GM21786 (cell line): Measurements from ENCODE around the gene ARF3.
A peak's percentile ranks its signal among the peaks of the same experiment; 100 is the strongest.
"Not testable (repeated sequence)": the region's sequence is repeated elsewhere in the genome, so short reads cannot be mapped to it uniquely, and the experiment has no call there.

ENCODE experiments used
- ATAC-seq: cut with Tn5 transposase; IDR thresholded peaks from one replicate; pipeline ENCODE4 v1.9.1; 2021; ENCODE audit not compliant: unreplicated experiment

The ARF3 gene

DNA sequence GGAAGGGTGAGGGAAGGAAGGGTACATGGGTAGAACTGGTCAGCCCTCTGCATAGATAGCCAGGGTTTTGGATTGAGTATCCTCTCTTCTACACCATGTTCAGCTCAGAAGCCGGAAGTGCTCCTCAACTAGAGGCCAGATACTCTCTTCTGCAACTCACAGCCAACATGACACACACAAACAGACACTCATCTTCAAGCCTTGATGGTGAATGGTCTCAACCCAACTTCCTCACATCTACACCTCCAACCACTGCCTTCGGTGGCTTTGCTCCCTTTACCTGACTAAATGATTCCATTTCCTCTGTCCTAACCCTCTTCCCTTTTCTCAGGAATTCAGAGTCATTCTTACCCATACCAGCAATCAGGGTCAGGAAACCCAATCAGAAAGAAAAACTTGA, 24.4 kb downstream of the ARF3 start:
- ATAC-seq: no peak

DNA sequence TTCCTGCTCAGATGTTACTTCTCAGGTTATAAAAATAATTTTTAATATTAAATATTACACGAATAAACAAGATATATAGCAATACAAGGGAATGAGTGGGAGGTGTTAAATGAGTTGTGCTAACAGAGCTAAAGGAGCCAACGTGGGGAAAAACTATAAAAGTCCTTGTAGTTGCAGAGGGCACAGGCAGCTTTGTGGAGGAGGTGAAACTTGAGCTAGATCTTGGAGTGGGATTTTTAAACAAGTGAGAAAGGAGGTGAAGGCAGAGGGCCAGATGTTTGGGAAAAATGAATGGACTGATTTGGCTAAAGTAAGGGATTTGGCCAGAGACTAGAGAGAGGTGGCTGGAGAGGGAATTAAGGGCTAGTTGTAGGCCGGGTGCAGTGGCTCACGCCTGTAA, 26.8 kb downstream of the ARF3 start:
- no peak for ATAC-seq

DNA sequence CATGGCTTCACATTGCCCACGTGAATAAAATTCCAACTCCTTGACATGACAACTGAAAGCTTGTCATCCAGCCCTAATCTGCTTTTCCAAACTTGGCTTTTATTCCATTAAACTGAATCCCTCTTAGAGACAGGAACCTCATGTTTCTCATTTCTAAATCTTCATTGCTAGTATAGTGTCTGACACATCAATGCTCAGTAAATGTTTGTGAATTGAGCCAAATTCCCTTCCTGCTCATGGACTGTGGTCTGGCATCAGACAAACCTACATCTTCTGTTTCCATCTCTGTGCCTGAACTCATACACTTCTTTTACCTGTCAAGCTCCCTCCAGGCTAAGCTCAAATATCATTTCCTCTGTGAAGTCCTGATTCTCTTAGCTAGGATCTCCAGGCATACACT, 27.7 kb downstream of the ARF3 start:
- no peak for ATAC-seq

DNA sequence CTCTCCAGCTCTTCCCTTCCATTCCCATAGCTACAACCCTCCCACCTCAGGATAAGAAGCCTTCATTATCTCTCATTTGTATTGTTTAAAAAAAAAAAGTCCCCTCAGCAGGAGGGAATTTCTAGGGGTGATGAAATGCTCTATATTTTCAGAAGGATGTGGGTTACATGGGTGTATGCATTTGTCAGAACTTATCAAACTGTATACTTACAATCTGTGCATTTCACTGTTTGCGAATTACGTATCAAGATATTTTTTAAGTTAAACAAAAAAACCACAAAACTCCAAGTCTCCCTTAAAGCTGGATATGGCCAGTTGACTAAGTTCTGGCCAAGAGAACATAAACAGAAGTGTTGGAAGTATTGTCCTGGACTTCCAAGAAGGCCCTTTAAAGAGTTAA, 30.0 kb downstream of the ARF3 start:
- no peak for ATAC-seq

DNA sequence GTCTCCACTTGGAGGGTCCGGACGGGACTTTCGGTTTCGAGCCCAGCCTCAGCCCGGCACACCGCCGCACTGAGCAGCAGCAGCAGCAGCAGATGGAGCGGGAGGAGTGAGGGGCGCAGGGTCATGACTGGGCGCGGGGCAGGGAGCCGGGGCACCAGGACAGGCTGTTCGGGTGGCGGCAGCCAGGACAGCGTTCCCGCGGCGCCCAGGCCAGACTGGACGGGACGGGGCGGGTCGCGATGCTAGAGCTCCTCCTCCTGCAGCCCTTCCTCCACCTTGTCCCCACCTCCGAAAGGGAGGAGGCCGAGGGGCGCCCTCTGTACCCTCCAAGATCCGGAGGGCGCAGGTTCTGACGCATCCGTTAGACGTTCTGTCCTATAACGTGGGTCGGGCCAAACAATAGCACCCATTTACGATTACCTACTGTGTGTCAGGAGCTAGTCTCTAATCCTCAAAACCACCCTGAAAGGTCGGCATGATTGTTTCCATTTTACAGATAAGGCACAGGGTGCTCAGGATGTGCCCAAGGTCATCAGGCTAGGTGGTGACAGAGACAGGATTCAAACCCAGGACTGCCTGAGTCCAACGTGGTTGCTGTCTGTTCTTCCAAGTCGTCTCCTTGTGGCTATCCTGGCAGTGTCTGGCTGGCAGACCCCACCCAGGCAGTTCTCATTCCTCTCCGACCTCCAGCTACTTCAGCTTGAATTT, 31.8 kb downstream of the ARF3 start, which contains the start of gene FKBP11:
FKBP11 (minus strand) TSS at position 189 of the 708 bp plus-strand sequence; CDS start at position 125, 64 bp downstream.
- peak; percentile 69 for ATAC-seq

DNA sequence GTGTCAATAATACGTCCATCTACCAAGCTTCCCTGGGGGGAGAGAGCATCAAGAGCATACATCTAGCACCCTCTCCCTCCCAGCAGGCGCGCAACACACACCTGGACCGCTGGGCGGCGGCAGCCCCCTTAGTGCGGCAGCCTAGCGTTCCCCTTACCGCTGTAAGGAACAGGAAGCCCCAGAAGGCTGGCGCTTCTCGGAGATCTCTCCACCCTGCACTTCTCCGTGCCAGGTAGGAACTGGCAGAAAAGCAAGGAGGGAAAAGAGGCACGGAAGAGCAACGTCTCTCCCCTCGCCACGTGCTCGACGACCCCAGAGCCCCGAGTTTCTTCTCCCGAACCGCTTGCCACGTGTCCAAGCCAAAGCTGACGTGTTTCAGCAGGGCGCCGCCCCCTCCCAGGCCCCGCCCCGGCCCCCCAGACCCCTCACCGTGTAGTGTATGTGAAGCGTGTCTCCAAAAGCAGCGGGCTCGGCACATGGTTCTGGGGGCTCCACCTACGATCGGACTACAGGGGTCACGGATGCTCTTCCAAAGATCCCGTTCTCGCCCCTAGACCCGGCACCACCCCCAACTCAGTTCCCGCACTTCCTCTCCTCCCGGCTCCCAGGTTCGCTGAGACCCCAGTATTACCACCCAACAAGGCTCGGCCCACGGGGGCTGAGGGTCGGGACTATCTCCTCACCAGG, 32.5 kb downstream of the ARF3 start:
- peak; percentile 84 for ATAC-seq

DNA sequence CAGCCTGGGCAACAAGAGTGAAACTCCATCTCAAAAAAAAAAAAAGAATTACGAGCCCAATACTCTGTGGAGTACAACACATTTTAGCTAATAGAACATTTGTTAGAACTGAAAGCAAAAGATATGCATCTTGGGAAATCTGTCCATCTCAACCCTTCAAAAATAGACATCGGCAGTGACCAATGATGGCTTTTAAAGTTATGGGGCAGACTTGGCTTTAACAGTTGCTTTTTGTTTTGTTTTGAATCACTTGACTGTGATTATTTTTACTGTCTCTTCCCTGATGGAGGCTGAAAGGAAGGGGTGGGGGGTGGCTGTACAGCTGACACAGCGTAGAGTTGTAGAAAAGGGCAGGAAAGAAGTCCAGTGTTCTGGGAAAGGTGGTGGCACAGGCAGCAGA, 34.2 kb downstream of the ARF3 start:
- no peak for ATAC-seq

DNA sequence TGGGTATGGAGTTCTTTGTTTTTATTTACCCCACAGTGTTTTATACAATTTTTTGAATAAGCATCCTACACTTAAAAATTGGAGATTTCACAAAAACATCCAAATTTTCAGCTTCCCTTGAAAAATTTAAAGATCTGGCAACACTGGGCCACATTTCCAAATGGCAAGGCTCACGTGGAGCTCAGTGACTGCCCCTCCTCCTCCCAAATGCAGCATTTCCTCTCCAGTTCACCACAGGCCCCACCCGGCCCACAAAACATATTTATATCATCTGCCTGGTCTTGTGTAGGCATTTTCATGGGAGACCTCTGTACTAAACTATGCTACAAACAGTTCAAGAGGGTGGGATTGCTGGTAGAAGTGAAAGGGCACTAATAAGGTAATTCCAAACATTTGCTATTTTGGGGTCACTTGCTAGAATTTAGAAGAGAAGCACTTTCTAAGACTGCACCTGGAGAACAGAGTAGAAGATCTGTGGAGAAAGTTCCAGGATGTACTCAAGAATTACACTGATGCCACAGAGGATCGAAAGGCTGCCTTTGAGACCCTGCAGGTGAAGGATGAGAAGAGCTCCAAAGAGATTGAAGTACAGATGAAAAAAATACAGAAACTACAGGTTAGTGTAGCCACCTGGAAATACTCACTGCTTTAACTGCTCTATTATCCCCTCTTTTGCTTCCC, 39.3 kb downstream of the ARF3 start:
- no peak for ATAC-seq

DNA sequence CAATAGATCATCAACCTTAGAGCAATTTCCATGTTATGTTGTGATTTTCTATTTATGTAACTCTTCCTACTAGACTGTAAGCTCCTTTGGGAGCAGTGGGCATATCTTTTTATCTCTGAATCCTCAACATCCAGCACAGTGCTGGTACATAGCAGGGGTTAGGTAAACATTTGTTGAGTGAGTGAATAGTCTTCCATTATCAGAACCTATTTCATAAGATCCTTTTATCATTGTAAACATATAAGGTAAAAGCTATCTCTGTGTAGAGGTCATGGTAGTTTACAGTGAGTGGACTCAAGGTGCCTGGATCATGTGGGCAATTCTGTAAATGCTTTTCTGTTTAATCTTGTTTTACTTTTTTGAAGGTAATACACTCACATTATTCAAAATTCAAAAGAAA, 47.1 kb downstream of the ARF3 start:
- no peak for ATAC-seq

DNA sequence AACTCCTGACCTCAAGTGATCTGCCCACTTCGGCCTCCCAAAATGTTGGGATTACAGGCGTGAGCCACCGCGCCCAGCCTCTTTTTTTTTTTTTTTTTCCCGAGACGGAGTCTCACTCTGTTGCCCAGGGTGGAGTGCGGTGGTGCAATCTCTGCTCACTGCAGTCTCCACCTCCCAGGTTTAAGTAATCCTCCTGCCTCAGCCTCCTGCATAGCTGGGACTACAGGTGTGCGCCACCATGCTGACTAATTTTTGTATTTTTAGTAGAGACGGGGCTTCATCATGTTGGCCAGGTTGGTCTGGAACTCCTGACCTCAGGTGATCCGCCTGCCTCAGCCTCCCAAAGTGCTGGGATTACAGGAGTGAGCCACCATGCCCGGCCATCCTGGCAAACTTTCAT, 47.6 kb downstream of the ARF3 start:
- ATAC-seq: not testable (repeated sequence)

DNA sequence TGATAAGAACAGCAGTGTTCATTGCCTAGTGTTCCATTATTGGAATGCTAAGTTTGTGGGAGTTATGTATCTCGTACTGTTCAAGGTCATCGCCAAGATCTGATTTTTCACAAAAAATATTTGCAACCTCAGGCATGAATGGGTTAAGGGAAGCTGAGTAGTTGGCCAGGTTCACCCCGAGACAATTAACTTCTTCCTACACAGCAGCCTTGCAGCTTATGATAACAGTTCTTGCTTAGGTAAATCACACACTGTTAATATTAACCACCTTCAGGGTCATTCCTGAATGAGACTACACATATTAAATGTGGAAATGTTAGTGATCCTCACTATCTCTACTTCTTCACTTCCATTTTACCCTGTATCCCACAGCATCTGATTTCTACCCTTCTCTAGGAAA, 50.0 kb downstream of the ARF3 start:
- no peak for ATAC-seq

DNA sequence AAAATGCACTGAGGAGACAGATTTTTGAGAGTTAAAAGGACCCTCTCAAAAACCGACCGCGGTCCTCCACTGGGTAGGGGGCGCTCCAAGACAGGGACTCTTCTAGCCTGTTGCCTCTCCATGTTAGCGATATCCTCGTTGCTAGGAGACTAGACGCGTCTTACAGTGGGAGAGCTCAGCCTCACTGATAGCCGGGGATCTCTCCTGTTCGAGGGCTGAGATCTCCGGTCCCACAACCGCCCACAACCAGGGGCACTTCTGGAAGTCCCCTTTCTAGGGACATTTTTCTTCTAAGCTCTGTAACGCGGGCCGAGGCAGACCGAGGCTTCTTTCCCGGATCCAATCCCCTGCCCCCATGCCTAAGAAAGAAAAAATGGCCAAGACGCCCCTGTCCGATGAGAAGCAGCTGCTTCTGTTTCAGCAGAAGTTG, 53.3 kb downstream of the ARF3 start:
- ATAC-seq: peak; percentile 89

DNA sequence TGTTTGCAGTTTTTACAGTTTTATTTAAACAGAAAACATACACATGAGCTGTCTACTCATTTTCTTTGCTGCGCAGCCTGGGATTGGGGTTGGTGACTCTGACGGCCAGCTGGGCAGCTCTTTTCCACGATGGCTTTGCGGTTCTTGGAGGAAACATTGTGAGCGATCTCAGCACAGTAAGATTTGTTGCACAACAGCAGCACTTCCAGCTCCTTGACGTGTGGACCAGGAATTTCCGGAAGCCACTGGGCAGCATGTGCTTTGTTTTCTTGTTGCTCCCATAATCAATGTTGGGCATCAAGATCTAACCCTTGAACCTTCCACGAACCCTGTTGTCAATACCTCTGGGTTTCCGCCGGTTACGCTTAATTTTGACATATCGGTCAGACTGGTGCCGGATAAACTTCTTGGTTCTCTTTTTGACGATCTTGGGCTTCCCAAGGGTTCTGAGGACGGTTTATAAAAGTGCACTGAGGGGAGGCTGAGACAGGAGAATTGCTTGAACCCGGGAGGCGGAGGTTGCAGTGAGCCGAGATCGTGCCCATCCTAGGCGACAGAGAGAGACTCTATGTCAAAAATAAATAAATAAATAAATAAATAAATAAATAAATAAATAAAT, 53.8 kb downstream of the ARF3 start:
- no peak for ATAC-seq

DNA sequence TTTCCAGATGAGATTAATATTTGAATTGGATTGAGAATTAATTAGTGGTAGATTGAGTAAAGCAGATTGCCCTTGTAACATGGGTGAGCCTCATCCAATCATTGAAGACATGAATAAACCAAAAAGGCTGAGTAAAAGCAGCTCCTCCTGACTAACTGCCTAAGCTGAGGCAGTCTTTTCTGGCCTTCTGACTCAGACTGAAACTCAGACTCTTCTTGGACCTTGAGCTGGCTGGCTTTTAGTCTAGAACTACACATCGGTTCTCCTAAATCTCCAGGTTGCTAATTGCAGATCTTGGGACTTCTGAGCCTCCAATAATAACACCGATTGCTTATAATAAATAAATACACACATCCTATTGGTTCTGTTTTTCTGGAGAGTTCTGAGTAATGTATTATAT, 56.0 kb downstream of the ARF3 start:
- ATAC-seq: no peak

DNA sequence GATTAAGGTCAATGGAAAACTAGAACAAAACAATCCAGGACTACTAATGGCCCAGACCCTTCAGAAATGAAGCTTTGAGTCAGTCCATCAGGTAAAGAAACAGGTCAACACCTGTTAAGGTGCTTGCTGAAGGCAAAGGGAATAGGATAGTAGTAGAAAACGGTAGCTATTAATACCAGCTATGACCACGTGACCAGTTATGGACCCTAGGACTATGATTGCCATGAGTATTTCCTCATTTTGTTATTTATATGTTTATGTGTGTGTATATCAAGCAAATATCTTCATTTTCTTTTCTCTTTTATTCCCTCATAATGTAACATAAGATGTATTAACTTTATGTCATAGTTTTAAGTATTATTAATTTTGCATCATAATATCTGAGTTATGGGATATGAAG, 57.6 kb downstream of the ARF3 start:
- no peak for ATAC-seq

DNA sequence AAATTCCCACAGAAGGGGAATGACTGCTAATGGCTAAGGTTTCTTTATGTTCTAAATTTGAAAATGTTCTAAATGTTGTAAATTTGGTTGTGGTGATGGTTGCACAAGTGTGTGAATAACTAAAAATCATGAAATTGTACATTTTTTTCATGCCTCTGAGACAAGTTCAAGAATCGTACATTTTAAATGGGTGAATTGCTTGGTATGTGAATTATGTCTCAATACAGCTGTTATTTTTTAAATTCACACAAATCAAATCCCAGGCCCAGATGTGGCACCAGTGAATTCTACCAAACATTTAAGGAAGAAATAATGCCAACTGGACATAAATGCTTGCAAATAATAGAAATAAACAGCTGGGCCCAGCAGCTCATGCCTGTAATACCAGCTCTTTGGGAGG, 63.0 kb downstream of the ARF3 start:
- no peak for ATAC-seq

DNA sequence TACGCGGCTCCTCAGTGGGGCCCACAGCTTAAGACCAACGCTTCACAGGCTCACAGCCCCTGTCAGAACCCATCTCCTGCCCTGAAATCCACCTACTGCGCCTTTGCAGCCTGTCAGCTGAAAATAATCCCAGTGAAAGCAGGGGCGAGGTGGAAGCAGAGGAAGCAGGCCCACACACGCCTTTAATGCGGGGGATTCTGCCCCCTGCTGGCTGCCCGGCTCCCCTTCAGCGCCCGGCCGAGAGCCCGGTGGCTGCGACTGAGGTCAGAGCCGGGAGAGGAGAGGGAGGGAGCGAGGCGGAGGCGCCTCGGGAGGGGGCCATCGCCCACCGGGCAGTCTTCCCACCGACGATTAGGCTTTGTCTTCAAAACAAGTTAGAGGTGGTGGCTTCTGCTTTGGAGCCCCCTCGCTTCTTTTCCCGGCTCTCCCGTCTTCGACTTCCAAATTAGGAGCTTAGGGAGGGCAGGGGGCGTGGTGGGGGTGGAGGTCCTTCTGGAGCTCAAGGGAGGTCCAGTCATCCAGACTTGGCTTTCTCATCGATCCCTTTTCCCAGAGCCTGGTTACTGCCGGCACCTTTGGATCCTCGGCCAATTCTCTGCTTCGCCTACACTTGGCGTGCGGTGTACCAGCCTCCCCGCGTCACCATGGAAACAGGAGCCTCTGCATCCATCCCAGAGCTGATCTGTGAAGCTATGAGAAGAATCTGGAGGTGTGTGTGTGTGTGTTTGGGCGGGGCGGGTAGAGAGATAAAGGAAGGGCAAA, 66.4 kb downstream of the ARF3 start:
- ATAC-seq: peak; percentile 50

DNA sequence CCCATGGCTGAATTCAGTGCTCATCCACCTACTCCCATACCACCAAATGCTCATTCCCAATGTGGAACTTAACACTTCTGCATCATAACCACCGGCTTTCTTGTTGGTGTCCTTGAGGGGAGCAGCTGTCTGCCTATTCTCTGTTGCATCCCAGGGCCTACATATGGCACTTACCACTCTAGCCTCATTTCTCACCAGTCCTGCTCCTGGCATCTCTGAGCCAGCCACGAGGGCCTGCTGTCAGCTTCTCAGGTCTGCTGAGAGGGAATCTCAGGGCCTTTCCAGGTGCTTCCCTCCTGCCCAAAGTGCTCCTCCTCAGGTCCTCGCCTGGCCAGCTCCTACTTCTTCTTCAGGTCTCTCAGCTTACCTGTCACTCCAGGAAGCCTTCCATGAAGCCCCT, 67.6 kb downstream of the ARF3 start:
- ATAC-seq: no peak
